Activated gamma-delta T cell treated with Interleukin-2 at 50 U/mL for 16 hours (primary cell): Measurements from ENCODE around the gene IL4I1.

ENCODE experiments used
- DNase-seq: peaks from one replicate; pipeline ENCODE4 v3.0.0-alpha.2; 2020

IL4I1 gene

DNA sequence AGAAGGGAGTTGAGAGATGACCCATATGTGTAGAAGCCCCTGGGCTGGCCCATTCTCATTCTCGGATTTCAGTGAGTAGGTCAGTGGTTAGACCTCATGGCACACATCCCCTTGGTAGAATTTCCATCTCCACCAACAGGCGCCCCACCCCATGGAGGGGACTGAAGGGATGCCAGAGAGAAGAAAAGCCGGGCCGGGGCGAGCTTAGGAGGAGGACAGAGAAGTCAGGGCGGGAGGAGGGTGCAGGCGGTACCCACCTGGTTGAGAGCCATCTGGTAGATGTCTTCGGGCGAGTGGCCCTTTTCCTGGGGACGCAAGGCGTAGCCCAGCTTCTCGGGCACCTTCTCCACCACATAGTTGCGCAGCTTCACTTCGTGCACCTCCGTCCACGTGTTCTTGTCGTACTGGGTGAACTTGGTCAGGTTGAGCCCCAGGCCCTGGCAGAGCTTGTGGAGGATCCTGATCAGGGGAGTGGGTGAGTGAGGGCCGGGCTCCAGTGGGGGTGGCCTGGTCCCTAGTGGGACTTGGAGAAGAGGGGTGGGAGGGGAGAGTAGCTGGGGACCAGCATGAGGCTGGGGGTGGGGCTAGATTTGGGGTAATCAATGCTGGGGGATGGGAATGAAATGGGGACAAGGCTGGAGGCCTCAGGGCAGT, 2.5 kb downstream of the IL4I1 start:
- no peak for DNase-seq

DNA sequence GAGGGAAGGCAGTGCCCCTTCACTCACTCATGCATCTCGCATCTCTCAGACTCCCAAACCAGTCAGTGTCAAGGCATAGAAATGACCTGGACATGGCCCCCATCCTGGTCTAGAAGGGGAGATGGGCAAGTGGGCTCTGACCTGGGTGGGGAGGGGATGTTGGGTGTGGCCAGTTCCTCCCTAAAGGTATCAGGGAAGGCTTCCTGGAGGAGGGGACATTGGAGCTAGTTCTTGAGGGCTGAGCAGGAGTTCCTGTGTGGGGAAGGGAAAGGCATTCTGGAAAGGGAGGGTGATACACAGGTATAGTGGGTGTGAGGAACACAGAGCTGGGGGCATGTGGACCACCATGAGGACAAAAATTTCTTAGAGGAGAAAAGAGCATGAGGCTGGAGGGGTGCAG, 4.0 kb downstream of the IL4I1 start:
- DNase-seq: no peak

GRCh38 chr19:49891393-49891792, 5.3 kb downstream of the IL4I1 start:
- no peak for DNase-seq

DNA sequence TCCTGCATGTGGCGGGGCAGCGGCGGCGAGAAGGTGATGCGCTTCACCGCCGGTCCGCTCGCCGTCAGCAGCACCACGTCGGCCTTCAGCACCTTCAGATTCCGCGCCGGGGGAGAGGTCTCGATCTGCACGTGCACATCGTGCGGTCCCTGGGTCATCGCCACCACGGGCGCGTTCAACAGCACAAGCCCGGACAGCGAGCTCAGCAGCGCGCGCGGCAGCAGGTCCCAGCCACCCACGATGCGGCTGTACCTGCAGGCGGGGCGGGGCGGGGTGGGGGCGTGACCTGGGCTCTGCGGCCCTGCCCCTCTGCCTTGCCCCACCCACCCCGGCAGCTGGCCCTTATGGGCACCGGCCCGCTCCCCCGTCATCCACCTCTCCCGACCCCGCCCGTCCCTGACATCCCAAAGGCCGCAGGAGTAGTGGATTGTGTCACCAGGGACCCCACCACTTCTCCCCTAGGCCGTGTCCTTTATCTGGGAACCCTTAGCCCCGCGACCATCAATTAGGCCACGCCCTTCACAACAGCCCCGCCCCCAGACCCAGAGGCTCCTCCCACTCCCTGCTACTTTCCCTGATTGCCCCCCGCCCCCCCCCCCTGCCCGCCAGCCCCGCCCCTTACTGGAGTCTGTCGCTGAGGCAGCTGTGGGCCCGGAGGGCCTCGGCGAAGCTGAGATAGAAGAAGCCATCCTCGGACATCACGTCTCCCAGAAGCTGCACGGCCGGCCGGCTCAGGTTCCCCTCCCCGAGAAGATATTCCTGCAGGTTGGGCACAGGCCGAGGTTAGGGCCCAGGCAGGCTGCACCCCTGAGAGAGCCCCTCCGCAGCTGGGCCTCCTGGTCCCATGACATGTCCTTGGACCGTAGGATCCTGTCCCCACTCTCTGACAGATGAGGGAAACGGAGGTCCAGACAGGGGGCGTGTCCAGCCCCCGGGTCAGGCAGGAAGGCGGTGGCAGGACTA, 6.1 kb downstream of the IL4I1 start:
- DNase-seq: peak; percentile 56

DNA sequence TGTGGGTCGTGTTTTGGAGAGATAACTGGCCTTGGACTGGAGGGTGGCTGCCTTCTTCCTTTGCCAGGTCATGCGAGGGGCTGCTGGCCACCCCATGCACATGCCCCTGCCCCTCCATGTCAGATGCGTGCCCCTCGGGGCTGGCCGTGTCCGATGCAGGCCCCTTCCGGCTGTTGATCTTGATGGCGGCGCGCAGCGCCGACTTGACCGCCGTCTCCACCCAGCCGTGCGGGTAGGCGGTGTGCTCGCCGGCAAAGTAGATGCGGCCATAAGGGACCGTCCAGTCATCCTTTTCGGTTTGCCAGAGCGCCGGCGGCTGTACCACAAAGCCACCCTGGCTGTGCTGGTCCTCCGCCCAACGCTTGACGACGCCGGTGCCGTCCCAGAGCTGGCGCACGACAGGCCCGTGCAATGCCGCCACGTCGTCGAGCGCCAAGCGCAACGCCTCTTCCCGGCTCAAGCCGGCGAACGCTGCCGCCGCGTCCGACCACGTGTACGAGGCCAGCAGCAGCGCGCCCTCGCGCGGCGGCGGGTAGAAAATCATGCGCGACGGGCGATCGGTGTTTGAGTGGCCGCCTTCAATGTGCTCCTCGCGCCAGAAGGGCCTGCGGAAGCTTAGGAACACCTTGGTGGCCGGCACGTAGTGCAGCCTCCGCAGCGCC, 6.9 kb downstream of the IL4I1 start:
- peak; percentile 70 for DNase-seq

GRCh38 chr19:49889038-49889686, 7.5 kb downstream of the IL4I1 start:
- no peak for DNase-seq

GRCh38 chr19:49888510-49888824, 8.2 kb downstream of the IL4I1 start:
- DNase-seq: no peak

GRCh38 chr19:49887665-49888509, 8.8 kb downstream of the IL4I1 start:
- no peak for DNase-seq

DNA sequence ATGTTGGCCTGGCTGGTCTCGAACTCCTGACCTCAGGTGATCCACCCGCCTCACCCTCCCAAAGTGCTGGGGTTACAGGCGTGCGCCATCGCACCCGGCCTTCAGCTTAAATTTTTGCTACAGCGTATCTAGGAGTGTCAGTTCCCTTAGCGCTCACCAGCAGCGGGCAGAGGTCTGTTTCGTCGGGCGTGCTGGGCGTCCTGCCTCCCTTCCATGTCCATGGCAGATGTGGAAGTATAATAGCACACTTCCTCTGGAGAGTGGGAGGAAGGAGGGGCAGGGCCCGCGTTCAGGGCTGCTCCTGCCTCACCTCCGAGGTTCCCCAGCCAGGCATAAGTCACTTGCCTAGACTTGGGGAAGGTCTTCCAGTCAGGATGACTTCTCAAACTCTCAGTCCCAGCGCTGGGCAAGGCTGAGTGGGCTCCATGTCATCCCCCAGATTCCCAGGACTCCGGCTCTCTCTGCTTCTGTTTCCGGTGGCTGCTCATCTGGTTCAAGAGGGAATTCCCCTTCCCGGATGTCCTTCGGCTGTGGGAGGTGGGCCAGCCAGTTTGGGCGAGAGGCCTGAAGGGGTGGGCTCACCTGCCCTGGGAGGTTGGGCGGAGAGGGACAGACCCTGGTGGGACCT, 9.5 kb downstream of the IL4I1 start:
- DNase-seq: no peak

DNA sequence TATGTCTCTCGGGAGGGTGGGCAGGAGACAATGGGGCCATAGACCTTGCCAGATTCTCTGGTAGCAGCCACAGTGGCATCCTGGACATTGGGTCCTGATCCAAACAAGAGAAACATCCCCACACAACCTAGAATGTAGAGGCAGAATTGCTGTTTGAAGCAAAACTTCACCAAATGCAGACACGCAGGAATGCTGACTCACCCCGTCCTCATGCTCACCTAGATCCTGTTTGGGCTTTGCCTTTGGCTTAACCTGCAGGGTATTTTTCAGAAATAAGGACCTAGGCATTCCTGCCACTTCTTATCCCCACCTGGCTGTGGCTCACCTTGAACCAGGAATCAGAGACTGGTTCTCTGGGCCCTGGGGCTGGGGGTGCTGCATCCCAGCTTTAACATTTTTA, 11.9 kb downstream of the IL4I1 start:
- DNase-seq: no peak

DNA sequence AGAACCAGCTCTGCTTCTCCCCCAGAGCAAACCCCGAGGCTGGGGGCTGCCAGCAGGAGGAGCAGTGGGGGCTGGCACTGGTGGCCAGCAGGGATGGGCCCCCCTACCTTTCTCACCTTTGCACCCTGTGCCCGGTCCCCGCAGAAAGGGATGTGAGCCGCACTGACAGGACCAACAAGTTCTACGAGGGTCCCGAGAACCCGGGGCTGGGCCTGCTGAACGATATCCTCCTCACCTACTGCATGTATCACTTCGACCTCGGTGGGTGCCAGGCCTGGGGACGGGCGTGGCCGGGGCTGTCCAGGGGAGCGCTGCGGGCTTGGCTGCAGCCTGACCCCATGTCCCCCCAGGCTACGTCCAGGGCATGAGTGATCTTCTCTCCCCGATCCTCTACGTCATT, 12.6 kb downstream of the IL4I1 start:
- no peak for DNase-seq

- DNase-seq: no peak
Observed at GRCh38 chr19:49883094-49883493, 13.6 kb downstream of the IL4I1 start.

- DNase-seq: no peak
Observed at GRCh38 chr19:49882643-49883042, 14.0 kb downstream of the IL4I1 start.

GRCh38 chr19:49881672-49882394, 14.9 kb downstream of the IL4I1 start:
- no peak for DNase-seq

DNA sequence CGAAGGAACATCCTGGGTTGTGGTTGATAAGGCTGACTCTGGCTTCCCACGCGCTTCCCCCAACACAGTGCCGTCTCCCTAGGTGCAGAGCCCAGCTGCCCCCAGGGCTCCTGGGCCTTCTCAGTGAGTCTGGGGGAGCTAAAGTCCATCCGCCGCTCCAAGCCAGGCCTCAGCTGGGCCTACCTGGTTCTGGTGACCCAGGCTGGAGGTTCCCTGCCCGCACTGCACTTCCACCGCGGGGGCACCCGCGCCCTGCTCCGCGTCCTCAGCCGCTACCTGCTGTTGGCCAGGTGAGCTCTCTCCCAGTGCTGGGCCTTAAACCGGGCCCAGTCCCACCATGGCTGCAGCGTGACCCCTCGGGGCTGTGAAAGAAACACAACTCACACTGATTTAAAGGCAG, 15.5 kb downstream of the IL4I1 start:
- no peak for DNase-seq

DNA sequence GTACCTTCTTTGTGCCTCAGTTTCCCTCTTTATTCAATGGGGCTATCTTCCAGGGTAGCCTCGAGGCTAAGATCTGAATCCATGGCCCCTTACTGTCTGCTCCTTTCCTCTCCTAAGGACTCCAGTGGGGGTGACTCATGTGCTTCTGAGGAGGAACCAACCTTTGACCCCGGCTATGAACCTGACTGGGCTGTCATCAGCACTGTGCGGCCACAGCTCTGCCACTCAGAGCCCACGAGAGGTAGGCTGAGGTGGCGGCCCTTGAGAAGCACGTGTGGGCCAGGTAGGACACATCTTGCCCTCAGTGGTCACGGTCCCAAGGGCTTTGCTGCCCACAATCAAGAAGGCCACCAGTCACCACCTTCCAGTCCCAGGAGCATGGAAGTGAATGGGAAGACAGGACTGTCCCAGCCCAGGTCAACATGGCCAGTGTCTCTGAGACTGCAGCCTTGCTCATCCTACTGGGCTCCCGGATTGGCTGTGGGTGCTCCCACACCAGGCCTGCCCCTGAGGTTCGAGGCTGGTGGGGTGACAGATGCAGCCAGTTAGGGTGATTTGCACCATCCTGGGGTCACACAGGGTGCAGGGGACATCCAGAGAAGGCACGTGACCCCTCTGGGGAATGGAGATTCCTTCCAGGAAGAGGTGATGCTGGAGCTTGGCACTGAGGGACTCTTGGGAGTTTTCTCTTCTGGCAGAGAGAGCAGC, 16.4 kb downstream of the IL4I1 start:
- DNase-seq: no peak

GRCh38 chr19:49879243-49879963, 17.3 kb downstream of the IL4I1 start:
- no peak for DNase-seq

DNA sequence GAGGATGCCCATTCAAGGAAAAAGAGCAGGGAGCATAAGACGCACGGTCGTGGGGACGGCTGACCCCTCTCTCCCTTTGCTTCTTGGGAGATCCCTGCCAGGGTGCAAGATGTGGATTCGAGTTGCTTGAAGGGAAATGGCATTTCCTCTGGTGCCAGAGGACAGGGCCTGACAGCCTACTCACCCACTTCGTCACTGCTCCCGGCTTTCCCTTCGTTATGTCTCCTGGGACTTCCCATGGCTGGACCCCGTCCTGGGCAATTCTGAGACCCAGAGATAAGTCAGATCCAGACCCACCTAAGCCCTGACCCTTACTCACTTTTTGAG, 18.0 kb downstream of the IL4I1 start:
- DNase-seq: no peak

- DNase-seq: peak; percentile 97
Observed at GRCh38 chr19:49877879-49878743, 18.6 kb downstream of the IL4I1 start.
